Mucosa of descending colon (tissue), 3 donors: ENCODE results near the gene AGMAT. TPM values are rescaled to one million over a fixed set of nuclear protein-coding genes. Genes with fewer than 3 reads are reported as not detected.

ENCODE experiments used
- total RNA-seq, 3 donors: library from RNA; stranded (reverse); fragmentation: NEBNext Ultra II Directional in 2 of 3; extraction: Animal tissue kit (Norgen Biotek cat#: 25700) in 2 of 3; gene quantifications; one replicate each; pipeline versions ENCODE4 v1.2.1 to v1.2.4, GENCODE V29; 2021 to 2023
- donor health status: DM: no; HTN: no; CAD: no; lungs with moderate emphysema.
- donor health status: DM: no; HTN: no; CAD: no.
- donor health status: DM: no; HTN: yes; CAD: no.

Gene AGMAT
- total RNA-seq, 3 donors from 2014 or later, result 8.4 to 21.4 (median 20.7) TPM

Other genes starting within 250 kb of the AGMAT start
- 100 to 1,000 TPM in 2 of 3 donors, 10 to 100 TPM in 1; 89.5 to 197 (median 154) TPM for gene EFHD2, start 175.2 kb downstream of the AGMAT start, total RNA-seq
- not detected for gene CTRC, start 146.6 kb downstream of the AGMAT start, total RNA-seq
- not detected for gene CELA2A, start 128.3 kb downstream of the AGMAT start, total RNA-seq
- not detected for gene CELA2B, start 108.9 kb downstream of the AGMAT start, total RNA-seq
- gene CASP9, start 60.8 kb downstream of the AGMAT start, total RNA-seq, result 10 to 100 TPM; 14.2 to 16.0 (median 15.2) TPM
- gene DNAJC16, start 58.2 kb downstream of the AGMAT start, total RNA-seq, result 10 to 100 TPM; 23.7 to 27.7 (median 23.8) TPM
- 10 to 100 TPM; 33.5 to 36.2 (median 34.6) TPM for gene DDI2, start 32.4 kb upstream of the AGMAT start, total RNA-seq
- gene PLEKHM2, start 99.3 kb upstream of the AGMAT start, total RNA-seq, result 10 to 100 TPM; 32.2 to 57.3 (median 36.2) TPM
- 10 to 100 TPM in 1 of 3 donors, 1 to 10 TPM in 2; 6.4 to 15.7 (median 8.1) TPM for gene SLC25A34, start 151.2 kb upstream of the AGMAT start, total RNA-seq
- 10 to 100 TPM in 2 of 3 donors, 1 to 10 TPM in 1; 8.0 to 19.7 (median 16.8) TPM for gene TMEM82, start 157.4 kb upstream of the AGMAT start, total RNA-seq
- gene FBLIM1, start 173.7 kb upstream of the AGMAT start, total RNA-seq, result 100 to 1,000 TPM; 154 to 268 (median 260) TPM
- 1 to 10 TPM; 1.7 to 2.4 (median 2.1) TPM for gene UQCRHL, start 222.6 kb upstream of the AGMAT start, total RNA-seq